Occipital lobe (tissue), 2 donors: Measurements from ENCODE around the gene MAP4K3. TPM values are rescaled to one million over a fixed set of nuclear protein-coding genes. Genes with fewer than 3 reads are reported as not detected.

ENCODE experiments used
- DNase-seq: peaks from one replicate; lab custom pipeline; 2025; lab: John Stamatoyannopoulos, UW
- total RNA-seq: library from RNA; depleted of rRNA; stranded (reverse); fragments of >200 nt; gene quantifications from one replicate; pipeline ENCODE4 v1.2.3, GENCODE V29; 2014

The MAP4K3 gene
- total RNA-seq: 122 TPM

DNA sequence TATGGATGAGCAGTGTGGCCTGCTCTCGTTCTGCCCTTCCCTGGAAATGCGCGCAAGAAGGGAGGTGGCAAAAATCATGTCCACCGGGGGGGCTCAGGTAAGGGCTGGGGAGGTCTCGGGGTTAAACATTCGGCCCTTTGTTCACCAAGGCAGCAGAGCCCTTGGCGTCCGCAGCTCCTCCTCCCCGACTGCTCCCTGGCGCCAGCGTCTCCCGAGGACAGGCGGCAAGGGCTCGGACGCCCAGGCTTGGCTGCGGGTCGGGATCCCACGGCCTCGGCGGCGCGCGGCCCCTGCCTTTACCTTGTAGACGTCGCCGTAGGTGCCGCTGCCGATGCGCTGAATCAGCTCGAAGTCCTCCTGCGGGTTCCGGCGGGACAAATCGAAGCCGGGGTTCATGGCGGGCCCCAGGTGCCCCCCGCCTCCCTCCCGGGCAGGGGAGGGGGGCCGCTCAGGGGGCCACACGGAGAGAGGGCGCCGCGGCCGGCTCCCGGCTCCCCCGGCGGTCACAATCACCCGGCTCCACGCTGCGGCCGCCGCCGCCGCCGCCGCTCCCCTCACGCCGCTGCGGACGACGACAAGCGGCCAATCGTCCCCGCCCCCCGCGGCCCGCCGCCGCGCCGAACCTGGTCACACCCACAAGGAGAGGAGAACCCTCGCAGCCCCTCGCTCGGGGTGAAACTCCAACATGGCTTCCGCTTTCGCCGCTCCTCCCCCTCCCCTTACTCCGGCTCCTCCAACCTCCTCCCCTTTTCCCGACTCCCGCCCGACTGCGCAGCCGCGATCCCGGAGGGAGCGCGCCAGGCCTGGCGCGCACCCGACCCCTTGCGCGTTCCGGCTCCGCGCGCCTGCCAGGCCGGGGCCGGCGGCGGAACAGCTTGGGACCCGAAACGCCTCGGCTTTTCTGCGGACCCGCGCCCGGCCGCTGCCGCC is at the start of gene MAP4K3:
TSS of gene MAP4K3 (minus strand) at position 694 of the 930 bp plus-strand sequence. CDS start at position 396, 298 bp downstream.
- peak; percentile 90 for DNase-seq

DNA sequence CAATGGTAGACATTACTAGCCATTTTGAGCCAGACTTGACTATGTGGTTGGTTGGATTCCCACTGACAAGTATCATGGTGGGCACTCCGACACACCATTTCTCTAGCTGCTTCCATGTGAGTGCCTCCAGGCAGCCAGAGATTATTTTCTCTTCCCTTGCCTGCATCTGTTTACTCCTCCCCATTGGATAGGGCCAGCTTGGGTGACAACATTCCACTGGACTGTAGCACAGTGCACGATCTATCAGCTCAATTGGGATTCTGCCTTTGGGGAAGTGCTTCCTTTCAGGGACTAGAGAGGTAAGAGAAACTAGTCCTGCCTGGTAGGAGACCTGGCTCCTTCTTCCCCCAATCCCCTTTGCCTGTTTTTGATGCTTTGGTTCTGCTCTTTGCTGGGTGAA is 49.0 kb upstream of the MAP4K3 start:
- DNase-seq: no peak

DNA sequence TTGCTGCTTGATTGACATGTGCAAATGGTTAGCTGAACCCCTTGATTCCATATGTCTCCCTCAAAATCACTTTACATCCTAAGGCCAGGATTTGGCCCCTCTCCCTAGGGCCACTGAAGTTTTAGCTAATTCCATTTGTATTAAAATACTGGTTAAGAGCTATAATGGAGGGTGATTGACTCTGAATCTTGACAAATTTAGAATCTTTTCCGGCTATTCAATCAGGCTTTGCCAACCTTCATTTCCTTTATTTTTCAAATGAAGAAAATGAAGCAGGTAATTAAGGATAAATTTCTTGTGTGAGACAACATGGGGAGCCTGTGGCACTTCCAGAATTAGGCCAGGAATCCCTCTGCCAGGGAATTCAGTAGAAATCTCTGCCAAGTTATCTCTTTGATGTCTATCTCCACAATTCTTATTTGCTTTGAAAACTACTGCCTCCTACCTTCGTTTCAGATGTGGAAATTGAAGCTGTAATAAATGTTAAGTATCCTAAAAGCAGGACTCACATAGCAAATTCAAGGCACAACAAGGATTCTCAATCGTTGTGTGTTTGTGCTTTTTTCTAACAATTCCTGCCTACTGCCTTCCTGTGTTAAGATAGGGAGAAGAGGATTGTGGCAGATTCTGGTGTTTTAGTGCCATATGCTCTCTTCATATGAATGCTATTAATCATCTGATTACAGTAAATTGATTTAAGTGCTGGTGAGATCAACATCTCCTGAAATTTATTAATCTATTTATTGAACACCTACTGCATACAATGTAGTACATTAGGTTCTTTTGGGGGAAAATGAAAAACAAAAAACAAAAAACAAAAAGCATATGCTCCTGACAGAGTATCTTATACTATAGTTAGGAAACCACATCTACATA is 47.8 kb upstream of the MAP4K3 start:
- DNase-seq: no peak

DNA sequence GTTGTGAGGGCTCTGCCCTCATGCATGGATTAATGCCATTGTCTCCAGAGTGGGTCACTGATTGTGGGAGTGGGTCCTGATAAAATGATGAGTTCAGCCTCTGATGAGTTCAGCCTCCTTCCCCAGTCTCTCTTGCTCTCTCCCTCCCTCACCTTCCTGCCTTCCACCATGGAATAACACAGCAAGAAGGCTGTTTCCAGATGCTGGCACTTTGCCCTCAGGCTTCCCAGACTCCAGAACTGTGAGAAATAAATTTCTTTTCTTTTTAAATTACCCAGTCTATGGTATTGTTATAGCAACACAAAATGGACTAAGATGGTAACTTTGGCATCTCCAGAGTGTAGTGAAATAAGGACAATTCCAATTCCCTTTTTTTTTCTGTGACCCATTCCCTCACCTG is 47.1 kb upstream of the MAP4K3 start:
- no peak for DNase-seq

DNA sequence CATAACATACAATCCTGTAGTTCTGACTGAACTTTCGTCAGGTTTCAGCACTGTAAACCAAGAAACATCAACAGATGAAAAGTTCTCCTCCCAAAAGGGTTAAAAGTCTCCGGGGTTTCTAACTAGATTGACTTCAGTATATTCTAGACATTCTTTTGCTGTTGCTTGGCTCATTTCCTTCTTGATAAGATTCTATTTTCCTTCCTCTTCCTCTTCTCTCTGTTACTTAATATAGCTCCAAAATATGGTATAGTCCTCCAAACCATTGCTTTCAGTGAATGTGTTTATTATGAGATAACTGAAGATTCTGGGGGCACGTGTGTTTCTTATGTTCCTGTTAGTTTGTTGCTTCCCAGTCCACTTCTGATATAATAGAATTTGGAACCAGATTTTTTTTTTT is 46.4 kb upstream of the MAP4K3 start:
- DNase-seq: no peak

DNA sequence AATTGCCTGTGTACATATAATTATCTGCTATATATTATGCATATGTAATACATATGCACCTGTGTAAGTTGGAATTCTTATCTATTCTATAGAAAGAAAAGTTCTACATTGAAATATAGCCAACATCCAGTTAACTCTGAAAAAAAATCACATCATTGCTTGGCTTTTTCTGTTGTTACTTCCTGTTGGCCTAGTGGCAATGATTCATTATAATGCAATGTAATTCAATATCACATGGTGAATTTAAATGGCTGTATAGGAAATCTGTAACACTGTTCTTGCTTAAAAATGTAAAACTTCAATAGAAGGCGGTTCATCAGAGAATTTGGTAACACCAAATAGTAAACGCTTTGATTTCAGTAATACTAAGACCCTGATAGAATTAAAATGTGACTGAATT is 44.5 kb upstream of the MAP4K3 start:
- no peak for DNase-seq

DNA sequence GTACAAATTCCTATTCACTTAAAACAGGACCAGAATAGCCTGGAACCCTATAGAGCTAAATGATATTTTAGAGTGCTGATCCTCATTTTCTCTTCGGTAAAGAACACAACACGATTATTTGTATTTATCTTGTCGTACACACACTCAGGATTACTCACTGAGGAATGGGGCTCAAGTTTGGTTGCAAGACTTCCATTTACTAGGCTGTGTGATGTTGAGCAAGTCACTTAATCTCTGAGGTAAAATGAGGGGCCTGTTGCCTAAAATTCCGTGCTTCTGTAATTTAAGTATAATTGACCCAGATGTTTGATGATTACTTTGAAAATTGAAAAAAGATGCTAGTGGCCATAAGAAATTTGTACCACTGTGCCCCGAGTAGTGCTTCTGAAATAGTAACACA is 42.6 kb upstream of the MAP4K3 start:
- DNase-seq: no peak

DNA sequence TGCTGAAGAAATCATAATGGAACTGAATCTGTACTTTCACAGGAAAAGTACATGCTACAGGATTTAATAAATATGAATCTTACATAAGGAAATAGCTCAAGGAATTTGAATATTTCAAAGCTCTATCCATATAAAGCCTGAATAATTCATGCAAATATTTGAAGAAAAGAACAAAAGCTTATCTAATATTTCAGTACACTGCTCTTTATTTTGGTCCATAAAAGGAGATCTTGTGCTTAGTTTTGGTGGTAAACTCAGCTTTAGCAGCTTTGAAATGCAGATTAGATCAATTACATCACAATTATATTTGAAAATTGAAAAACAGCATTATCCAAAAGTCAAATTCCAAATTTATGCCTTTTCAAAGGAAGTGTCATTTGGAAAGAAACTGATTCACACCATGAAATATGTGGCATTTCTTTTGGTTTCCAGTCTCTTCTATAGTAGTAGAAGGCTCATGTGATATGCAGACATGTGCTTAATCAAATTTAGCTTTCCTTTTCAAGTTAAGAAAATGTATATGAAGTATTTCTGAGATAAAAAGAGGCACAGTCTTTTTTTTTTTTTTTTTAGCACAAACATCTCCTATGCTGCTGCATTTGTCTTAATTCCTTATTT is 42.1 kb upstream of the MAP4K3 start:
- DNase-seq: no peak

DNA sequence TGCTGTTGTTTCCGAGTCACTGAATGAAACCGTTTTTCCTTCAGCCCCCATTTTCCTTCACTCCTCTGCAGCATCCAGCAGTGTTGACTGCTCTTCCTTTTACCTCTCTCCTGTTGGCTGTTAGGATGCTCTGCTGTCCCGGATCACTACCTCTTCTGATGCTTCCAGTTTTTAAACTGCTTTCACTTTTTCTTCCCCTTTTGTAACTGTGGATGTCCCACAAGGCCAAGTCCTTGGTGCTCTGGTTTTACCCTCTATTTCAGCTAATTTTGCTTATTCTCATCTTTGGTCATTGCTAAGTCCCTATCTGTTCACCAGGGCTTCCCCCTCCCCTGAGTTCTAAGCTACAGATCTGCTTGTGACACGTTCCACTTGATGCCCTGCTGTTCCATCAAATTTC is 39.4 kb upstream of the MAP4K3 start:
- no peak for DNase-seq

DNA sequence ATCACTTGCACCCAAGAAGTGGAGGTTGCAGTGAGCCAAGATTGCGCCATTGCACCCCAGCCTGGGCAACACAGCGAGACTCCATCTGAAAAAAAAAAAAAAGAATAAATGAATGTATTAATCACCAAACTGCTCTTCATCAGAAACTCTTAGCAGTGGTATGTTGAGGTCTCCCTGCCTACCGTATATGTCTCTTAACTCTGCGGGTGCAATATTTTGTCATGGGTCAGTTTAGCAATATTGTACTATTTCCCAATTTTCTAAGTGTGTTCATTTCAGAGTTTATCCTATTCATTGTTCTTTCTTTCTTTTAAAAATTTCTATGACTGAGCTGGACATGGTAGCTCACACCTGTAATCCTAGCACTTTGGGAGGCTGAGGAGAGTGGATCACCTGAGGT is 37.9 kb upstream of the MAP4K3 start:
- no peak for DNase-seq

DNA sequence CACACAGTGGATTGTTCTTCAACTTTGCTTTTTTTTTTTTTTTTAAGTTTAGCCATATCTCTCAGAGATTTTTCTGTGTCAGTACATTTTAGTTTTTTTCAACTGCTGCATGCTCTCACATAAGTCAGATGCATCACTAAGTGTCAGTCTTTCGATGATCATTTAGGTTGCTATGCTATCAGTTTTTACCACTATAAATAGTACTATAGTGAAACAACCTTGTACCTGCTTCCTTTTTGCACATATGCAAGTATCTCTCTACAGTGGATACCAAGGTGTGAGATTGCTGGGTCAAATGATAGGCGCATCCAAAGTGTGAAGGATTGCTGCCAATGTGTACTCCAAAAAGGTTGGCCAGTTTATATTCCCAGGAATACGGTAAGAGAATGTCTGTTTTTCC is 33.5 kb upstream of the MAP4K3 start:
- no peak for DNase-seq

DNA sequence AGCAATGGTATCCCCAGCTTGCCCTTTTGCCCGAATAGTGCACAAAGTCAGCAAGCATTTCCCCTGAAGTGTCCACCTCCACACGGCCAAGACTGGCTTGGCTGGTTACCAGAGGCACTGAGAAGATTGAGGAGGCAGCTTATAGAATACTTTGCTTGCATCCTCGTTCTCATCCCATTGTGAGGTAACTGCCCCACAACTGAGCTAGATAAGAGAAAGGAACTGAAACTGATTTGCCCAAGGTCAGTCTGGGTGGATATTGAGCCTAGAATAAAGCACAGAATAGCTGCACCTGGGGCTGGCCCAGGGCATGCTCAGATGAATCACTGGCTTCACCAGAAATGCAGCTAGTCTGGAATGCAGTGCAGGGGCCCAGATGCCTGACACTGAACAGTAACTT is 32.7 kb upstream of the MAP4K3 start:
- DNase-seq: no peak

DNA sequence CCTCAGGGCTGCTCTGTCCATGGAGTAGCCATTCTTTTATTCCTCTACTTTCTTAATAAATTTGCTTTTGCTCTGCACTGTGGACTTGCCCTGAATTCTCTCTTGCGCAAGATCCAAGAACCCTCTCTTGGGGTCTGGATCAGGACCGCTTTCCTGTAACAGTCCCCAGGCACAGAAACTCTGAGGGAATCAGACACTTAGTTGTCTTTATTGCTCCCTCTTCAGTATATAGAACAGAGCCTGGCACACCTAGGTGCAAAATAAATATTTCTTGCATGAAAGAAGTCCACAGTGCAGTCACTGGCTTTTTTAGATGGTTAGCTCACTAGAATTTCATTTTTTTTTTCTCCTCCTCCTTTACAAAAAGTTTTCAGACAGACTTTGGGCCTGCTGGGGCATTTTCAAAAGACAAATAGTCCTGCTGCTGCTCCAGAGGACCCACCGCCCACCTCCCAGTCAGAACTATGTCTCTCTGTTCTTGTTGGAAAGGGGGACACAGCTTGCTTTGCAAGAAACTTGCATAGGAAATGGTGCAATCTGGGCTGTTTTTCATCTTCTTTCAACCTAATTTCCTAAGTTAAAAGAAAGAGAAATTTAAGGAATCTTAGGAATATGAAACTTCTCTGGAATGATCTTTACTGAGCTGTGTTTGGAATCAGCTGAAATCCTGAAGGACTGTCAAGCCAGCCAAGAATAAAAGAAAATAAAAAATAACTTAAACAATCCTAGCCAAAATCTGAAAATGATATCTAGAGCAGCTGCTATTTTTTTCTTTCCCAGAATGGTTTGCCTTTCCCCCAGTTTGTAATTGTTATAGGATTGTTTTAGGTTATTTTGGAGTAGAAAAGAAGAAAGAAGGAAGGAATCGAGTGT is 31.7 kb upstream of the MAP4K3 start:
- no peak for DNase-seq

DNA sequence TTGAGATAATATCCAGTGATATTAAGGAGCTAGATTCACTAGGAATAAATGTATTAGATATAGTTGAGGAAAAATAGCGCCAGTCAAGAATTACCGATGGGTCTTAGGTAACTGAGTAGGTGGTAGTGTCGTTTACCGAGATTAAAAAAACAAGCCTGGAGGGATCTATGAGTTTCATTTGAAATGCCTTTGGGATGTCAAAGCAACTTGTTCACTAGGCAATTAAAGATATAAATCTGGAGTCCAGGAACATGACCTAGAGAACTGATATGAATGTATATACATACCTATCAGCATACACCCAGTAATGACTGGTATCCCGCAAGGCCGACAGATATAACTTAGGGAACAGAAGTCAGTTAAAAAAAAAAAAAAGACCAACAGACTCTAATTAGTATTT is 29.2 kb upstream of the MAP4K3 start:
- no peak for DNase-seq

DNA sequence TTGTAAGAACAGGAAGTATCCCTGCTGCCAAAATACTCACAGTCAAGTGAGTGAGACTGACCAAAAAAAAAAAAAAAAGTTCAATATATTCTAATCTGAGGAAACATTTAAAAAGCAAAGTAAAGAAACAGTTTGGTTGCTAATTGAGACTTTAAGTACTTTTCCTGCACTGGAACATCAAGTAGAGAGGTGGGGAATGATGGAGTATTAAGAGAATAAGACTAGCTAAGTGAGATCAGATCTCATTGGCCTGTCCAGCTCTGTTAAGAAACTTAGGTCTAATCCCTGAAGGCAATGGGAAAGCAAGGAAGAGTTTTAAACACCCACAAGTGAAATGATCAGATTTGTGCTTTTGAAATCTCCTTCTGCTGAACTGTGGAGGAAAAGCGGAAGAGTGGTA is 27.8 kb upstream of the MAP4K3 start:
- no peak for DNase-seq

DNA sequence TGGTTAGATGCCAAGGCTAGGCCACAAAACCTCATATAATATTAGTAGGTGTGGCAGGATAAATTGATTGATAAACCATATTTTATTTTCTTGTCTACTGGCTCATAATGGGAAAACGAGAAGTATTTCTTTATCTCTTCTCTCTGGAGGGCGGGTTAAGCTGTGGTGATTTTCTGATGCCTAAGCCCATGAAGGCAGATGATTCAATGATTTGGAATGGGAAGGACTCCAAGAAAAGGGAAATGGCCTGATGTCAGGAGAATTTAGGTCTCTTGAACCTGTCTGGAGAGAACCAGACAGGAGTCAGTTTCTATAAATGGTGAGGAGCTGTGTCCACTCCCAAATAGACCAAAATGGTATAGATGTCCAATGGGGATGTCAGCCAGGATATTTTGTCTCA is 18.7 kb upstream of the MAP4K3 start:
- no peak for DNase-seq

DNA sequence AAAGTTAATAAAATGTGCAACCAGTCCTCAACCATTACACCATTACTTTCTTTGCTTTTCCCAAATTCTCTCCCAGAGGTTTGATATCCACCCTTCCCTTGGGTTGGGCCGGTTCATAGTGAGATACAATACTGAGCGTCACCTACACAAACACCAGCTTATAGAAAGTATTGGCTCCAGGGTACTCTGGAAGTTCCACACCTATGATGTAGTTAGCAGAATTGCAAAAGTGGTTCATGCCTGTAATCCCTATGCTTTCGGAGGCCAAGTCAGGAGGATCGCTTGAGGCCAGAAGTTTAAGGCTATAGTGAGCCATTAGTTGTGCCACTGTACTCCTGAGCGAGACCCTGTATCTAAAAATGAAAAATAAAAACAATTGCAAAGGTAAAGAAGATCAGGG is 15.3 kb upstream of the MAP4K3 start:
- DNase-seq: no peak

DNA sequence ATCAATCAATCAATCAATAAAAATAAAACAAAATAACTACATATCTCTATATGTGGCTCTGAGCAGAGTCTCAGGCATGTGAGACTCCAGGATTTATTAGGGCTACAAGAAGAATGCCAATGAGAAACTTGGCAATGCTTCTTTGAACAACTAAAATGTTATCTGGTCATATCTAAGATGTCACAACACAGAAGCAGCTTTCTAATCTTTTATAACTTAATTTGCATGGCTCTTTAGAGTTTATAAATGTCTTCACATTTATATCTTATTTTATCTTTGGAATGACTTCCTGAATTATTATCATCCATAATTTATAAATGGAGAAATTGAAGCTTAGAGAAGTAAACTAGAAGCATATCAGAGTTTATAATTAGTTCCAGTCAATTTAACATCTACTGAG is 14.9 kb upstream of the MAP4K3 start:
- DNase-seq: no peak

DNA sequence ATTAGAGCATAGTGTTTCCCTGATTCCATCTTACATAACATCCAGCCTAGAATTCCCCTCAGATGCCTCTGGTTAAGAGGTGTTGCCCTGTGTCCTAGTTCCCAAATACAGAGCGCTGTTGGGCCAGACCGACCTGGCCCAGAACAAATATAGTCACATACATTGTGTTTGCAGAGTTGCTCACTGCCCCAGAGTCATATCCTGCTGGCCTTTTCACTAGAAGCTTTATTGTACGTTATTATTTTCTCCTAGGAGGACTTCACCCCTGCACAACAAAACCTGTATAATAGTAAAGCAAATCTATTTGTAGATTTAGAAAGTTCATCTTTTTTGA is 11.1 kb upstream of the MAP4K3 start:
- DNase-seq: no peak

DNA sequence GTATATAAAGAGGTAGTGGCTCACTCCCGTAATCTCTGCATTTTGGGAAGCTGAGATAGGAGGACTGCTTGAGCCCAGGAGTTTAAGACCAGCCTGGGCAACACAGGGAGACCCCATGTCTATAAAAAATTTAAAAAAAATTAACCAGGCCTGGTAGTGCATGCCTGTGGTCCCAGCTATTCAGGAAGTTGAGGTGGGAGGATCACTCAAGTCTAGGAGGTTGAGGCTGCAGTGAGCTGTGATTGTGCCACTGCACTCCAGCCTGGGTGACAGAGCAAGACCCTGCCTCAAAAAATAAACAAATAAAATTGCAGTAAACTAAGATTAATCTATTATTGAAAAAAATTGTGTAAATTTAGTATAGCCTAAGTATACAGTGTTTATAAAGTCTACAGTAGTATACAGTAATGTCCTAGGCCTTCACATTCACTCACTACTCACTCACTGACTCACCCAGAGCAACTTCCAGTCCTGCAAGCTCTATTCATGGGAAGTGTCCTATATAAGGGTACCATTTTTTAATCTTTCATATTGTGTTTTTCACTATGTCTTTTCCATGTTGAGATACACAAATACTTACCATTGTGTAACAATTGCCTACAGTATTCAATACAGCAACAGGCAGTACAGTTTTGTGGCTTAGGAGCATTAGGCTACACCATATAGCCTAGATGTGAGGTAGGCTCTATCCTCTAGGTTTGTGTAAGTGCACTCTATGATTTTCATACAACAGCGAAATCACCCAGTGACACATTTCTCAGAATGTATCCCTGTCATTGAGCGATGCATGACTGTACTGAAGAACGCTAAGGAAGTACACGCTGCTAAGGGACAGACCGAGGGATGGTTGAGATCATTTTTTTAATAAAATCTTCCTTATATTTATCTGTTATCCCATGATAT is 10.4 kb upstream of the MAP4K3 start:
- DNase-seq: no peak
